HepG2 (cell line): ENCODE measurements around the gene CDIP1. TPM values are rescaled to one million over a fixed set of nuclear protein-coding genes. Genes with fewer than 3 reads are reported as not detected.

Experiments
- HMG20B ChIP-seq: conservative IDR thresholded peaks from 2 replicates; pipeline ENCODE4 v1.6.1; 2016; ENCODE audit warnings: missing genetic modification reagents, missing compliant biosample characterization
- HNRNPL ChIP-seq: fragments of 200-400 bp; formaldehyde crosslinking; IDR thresholded peaks from 2 replicates; pipeline ENCODE4 v1.6.1; 2017; ENCODE audit warnings: mild to moderate bottlenecking, low read depth, low read length
- KDM2A ChIP-seq: sonication (generic); formaldehyde crosslinking; IDR thresholded peaks from 2 replicates; pipeline ENCODE4 v1.4.0; 2020; ENCODE audit warnings: low read depth, missing genetic modification reagents, borderline replicate concordance
- KMT2A ChIP-seq: sonication (generic); formaldehyde crosslinking; IDR thresholded peaks from 2 replicates; pipeline ENCODE4 v1.4.0; 2020; ENCODE audit warnings: missing genetic modification reagents
- NFKB2 ChIP-seq: sonication (generic); formaldehyde crosslinking; IDR thresholded peaks from 2 replicates; pipeline ENCODE4 v1.4.0; 2020; ENCODE audit warnings: missing genetic modification reagents, borderline replicate concordance
- RAD21 ChIP-seq: fragments of 450-650 bp; formaldehyde crosslinking; IDR thresholded peaks from 2 replicates; pipeline ENCODE4 v1.5.0; 2020; ENCODE audit warnings: mild to moderate bottlenecking
- RBFOX2 ChIP-seq: fragments of 200-400 bp; formaldehyde crosslinking; IDR thresholded peaks from 2 replicates; pipeline ENCODE4 v1.6.1; 2017; ENCODE audit warnings: low read depth, mild to moderate bottlenecking, low read length
- SAP130 ChIP-seq: IDR thresholded peaks from 2 replicates; pipeline ENCODE4 v1.6.1; 2016; ENCODE audit warnings: low read depth
- ZFP82 ChIP-seq: sonication (generic); formaldehyde crosslinking; IDR thresholded peaks from 2 replicates; pipeline ENCODE4 v1.5.1; 2020; ENCODE audit warnings: mild to moderate bottlenecking, missing genetic modification reagents, borderline replicate concordance
- ZNF83 ChIP-seq: sonication (generic); formaldehyde crosslinking; IDR thresholded peaks from 2 replicates; pipeline ENCODE4 v1.4.0; 2020; ENCODE audit warnings: missing genetic modification reagents, mild to moderate bottlenecking, borderline replicate concordance
- ZNF850 ChIP-seq: sonication (generic); formaldehyde crosslinking; conservative IDR thresholded peaks from 2 replicates; pipeline ENCODE4 v1.9.0; 2021; ENCODE audit warnings: mild to moderate bottlenecking, missing genetic modification reagents
- polyA plus RNA-seq, 8 experiments: library from polyadenylated mRNA; depleted of rRNA in 3 of 8; stranded (reverse) in 7 of 8; unstranded in 1 of 8; fragments of >200 nt; fragmentation: Illumina TruSeq in 4 of 8; extraction: Trizol in 4 of 8; gene quantifications; 2 replicates each; pipeline versions ENCODE4 v1.2.1 to v1.2.3, GENCODE V29; 2011 to 2016; ENCODE audit warnings: low read depth in 4 of 8, missing spikeins in 1 of 8, mixed read lengths in 1 of 8; ENCODE audit not compliant: insufficient read depth in 1 of 8
- total RNA-seq, 5 experiments: library from RNA; depleted of rRNA; stranded (reverse); fragments of >200 nt; fragmentation: Illumina TruSeq; extraction: Trizol; gene quantifications; 2 replicates each; pipeline ENCODE4 v1.2.3, GENCODE V29; 2016; ENCODE audit warnings: low read depth in 1 of 5
- TF ChIP-seq, protein P1 (sequence below): sonication (generic); formaldehyde crosslinking; IDR thresholded peaks from 2 replicates; pipeline ENCODE4 v1.5.1; 2020; ENCODE audit warnings: mild to moderate bottlenecking, missing genetic modification reagents, moderate library complexity
- TF ChIP-seq, protein P2 (sequence below): sonication (generic); IDR thresholded peaks from 2 replicates; pipeline ENCODE4 v1.6.1; 2016; ENCODE audit warnings: low read depth, borderline replicate concordance
- TF ChIP-seq, protein P3 (sequence below): sonication (generic); formaldehyde crosslinking; conservative IDR thresholded peaks from 2 replicates; pipeline ENCODE4 v1.4.0; 2020; ENCODE audit warnings: missing genetic modification reagents
- TF ChIP-seq, protein P4 (sequence below): IDR thresholded peaks from 2 replicates; pipeline ENCODE4 v1.6.1; 2016; ENCODE audit warnings: control low read depth
- TF ChIP-seq, protein P5 (sequence below): sonication (generic); formaldehyde crosslinking; IDR thresholded peaks from 2 replicates; pipeline ENCODE4 v1.4.0; 2020; ENCODE audit warnings: mild to moderate bottlenecking, missing genetic modification reagents

The CDIP1 gene
- total and polyA plus RNA-seq, 2 of the 13 experiments (the other 11 are each of a cell fraction or from before 2014, with no cell fraction given), result 31.2 to 56.7 TPM

DNA sequence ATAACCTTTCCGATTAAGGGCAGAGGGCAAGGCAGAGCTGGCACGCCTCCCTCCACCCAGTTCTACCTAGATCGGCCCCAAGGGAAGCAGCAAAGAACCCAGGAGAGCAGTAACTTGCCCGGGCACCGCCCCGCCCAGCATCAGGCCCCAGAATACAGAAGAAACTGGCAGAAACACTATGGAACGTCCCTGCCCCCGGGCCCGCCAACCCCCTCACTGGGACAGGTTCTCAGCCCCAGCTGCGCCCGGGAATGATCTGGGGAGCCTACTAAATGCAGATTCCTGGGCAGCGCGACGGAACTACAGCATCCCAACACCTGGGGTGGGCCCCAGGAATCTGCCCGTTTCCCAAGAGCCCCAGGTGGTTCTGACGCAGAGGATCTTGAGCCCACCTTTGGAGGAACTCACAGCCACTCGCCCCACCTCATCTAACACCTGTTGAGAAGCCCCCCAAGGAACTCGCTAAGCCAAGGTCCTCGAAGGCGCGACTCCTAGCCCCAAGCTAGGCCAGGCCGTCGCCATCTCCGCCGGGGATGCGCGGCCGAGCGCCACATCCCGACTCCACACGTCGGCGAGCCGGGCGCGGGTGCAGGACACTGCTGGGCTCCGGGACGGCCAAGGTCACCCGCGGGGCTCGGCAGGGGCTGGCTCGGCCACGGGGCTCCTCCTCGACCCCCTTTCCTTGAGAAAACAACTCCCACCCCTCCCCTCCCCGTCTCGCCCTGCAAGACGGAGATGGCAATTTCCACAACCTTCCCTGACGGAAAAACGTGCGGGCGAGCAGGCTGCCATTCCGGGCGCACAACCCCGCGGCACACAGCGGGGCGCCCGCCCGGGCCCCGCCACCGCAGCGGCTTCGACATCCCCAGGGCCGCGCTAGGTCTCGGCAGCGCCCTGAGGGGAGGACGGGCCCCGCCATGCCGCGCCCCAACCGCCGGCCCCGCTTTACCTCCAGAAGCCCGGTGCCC lies 913 bp downstream of the CDIP1 start (continued):
- TF ChIP-seq, protein P1, sequence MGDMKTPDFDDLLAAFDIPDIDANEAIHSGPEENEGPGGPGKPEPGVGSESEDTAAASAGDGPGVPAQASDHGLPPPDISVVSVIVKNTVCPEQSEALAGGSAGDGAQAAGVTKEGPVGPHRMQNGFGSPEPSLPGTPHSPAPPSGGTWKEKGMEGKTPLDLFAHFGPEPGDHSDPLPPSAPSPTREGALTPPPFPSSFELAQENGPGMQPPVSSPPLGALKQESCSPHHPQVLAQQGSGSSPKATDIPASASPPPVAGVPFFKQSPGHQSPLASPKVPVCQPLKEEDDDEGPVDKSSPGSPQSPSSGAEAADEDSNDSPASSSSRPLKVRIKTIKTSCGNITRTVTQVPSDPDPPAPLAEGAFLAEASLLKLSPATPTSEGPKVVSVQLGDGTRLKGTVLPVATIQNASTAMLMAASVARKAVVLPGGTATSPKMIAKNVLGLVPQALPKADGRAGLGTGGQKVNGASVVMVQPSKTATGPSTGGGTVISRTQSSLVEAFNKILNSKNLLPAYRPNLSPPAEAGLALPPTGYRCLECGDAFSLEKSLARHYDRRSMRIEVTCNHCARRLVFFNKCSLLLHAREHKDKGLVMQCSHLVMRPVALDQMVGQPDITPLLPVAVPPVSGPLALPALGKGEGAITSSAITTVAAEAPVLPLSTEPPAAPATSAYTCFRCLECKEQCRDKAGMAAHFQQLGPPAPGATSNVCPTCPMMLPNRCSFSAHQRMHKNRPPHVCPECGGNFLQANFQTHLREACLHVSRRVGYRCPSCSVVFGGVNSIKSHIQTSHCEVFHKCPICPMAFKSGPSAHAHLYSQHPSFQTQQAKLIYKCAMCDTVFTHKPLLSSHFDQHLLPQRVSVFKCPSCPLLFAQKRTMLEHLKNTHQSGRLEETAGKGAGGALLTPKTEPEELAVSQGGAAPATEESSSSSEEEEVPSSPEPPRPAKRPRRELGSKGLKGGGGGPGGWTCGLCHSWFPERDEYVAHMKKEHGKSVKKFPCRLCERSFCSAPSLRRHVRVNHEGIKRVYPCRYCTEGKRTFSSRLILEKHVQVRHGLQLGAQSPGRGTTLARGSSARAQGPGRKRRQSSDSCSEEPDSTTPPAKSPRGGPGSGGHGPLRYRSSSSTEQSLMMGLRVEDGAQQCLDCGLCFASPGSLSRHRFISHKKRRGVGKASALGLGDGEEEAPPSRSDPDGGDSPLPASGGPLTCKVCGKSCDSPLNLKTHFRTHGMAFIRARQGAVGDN (CRISPR knock-in tag), result peak; percentile 51
- TF ChIP-seq, protein P2, sequence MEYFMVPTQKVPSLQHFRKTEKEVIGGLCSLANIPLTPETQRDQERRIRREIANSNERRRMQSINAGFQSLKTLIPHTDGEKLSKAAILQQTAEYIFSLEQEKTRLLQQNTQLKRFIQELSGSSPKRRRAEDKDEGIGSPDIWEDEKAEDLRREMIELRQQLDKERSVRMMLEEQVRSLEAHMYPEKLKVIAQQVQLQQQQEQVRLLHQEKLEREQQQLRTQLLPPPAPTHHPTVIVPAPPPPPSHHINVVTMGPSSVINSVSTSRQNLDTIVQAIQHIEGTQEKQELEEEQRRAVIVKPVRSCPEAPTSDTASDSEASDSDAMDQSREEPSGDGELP, result peak; percentile 33; the same call in 1 of the 2 replicates
- TF ChIP-seq KDM2A, result peak; percentile 38; the same call in 1 of the 2 replicates
- peak; percentile 48; the same call in 1 of the 2 replicates for TF ChIP-seq SAP130 (CRISPR knock-in tag)
- TF ChIP-seq KMT2A (CRISPR knock-in tag), result peak; percentile 47
- peak; percentile 80 for TF ChIP-seq HNRNPL
- TF ChIP-seq, protein P3, sequence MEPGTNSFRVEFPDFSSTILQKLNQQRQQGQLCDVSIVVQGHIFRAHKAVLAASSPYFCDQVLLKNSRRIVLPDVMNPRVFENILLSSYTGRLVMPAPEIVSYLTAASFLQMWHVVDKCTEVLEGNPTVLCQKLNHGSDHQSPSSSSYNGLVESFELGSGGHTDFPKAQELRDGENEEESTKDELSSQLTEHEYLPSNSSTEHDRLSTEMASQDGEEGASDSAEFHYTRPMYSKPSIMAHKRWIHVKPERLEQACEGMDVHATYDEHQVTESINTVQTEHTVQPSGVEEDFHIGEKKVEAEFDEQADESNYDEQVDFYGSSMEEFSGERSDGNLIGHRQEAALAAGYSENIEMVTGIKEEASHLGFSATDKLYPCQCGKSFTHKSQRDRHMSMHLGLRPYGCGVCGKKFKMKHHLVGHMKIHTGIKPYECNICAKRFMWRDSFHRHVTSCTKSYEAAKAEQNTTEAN (CRISPR knock-in tag), result 0 out of 2 replicates have a peak, but pooled peaks have one; percentile 16
- TF ChIP-seq RAD21 (CRISPR knock-in tag), result no peak
- TF ChIP-seq ZNF83 (CRISPR knock-in tag), result no peak
- TF ChIP-seq ZFP82 (CRISPR knock-in tag), result peak; percentile 19; the same call in 1 of the 2 replicates
- 0 out of 2 replicates have a peak, but pooled peaks have one; percentile 43 for TF ChIP-seq NFKB2 (CRISPR knock-in tag)
- TF ChIP-seq, protein P4, sequence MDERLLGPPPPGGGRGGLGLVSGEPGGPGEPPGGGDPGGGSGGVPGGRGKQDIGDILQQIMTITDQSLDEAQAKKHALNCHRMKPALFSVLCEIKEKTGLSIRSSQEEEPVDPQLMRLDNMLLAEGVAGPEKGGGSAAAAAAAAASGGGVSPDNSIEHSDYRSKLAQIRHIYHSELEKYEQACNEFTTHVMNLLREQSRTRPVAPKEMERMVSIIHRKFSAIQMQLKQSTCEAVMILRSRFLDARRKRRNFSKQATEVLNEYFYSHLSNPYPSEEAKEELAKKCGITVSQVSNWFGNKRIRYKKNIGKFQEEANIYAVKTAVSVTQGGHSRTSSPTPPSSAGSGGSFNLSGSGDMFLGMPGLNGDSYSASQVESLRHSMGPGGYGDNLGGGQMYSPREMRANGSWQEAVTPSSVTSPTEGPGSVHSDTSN, result no peak
- TF ChIP-seq, protein P5, sequence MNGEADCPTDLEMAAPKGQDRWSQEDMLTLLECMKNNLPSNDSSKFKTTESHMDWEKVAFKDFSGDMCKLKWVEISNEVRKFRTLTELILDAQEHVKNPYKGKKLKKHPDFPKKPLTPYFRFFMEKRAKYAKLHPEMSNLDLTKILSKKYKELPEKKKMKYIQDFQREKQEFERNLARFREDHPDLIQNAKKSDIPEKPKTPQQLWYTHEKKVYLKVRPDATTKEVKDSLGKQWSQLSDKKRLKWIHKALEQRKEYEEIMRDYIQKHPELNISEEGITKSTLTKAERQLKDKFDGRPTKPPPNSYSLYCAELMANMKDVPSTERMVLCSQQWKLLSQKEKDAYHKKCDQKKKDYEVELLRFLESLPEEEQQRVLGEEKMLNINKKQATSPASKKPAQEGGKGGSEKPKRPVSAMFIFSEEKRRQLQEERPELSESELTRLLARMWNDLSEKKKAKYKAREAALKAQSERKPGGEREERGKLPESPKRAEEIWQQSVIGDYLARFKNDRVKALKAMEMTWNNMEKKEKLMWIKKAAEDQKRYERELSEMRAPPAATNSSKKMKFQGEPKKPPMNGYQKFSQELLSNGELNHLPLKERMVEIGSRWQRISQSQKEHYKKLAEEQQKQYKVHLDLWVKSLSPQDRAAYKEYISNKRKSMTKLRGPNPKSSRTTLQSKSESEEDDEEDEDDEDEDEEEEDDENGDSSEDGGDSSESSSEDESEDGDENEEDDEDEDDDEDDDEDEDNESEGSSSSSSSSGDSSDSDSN (CRISPR knock-in tag), result peak; percentile 48; the same call in 1 of the 2 replicates
- TF ChIP-seq ZNF850, result 0 out of 2 replicates have a peak, but pooled peaks have one; percentile 37
- TF ChIP-seq RBFOX2, result peak; percentile 60; the same call in 1 of the 2 replicates
- TF ChIP-seq HMG20B, result no peak
